ENCODE measurements around the gene TOMM20.

The TOMM20 gene

DNA sequence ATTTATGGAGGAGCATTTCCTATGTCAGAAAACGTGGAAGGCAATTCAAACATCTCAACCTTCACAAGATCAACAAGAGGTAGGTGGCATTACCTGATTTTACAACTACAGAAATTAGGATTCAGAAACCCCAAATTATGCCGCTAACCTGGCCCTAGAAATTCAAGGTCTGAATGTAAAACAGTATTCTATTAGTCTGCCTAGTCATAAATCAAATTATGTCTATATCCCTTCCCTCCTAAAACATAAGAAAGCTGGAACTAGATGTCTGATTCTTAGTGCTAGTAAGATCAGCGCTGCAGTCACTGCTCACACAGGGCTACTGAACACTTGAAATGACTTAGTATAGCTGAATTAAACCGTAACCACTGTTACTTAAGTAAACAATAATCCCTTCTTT, 1.4 kb downstream of the TOMM20 start:
- Histone ChIP-seq H3K4me1 (ENCODE audit: control insufficient read depth in 1 of 2, insufficient read depth in 1 of 2, low read depth in 1 of 2, low read length in 1 of 2) (peaks cover 15 to 20% of the 10 kb centered on the region in 2 experiments), H3K27ac (peak overlapping the region; percentile 86), H3K36me3 (no peaks in the 10 kb centered on the region), H3K4me3 (ENCODE audit: low read depth in 1 of 2, low read length in 1 of 2) (peak overlapping the region in 1 of 2 experiments; percentile 92), H3K9me3 (no peaks in the 10 kb centered on the region), H3K27me3 (no peaks in the 10 kb centered on the region)
- TF ChIP-seq, protein P1, sequence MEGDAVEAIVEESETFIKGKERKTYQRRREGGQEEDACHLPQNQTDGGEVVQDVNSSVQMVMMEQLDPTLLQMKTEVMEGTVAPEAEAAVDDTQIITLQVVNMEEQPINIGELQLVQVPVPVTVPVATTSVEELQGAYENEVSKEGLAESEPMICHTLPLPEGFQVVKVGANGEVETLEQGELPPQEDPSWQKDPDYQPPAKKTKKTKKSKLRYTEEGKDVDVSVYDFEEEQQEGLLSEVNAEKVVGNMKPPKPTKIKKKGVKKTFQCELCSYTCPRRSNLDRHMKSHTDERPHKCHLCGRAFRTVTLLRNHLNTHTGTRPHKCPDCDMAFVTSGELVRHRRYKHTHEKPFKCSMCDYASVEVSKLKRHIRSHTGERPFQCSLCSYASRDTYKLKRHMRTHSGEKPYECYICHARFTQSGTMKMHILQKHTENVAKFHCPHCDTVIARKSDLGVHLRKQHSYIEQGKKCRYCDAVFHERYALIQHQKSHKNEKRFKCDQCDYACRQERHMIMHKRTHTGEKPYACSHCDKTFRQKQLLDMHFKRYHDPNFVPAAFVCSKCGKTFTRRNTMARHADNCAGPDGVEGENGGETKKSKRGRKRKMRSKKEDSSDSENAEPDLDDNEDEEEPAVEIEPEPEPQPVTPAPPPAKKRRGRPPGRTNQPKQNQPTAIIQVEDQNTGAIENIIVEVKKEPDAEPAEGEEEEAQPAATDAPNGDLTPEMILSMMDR (IDR thresholded peaks at IDR 0.05), result no peak

DNA sequence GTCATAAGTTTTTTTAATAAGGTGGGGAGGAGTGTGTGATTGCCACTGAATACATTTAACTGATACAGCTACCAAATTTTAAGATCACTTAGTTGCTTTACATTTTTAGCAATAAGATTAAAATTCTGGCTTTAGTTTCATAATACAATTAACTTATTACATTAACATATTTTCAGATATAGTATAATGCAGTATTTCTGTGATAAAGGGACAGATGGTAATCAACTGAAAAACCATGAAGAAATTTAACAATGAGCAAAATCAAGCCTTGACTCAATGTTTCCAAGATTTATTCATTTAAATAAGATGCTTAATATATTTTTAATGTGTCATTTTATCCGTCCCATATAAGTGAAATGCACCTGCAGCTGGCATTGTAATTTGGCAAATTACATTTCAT, 4.0 kb downstream of the TOMM20 start:
- no peaks in the 10 kb centered on the region for H3K27me3 ChIP-seq
- no peak overlapping the region for H3K4me3 ChIP-seq (ENCODE audit: low read depth in 1 of 2, low read length in 1 of 2)
- H3K4me1 ChIP-seq (ENCODE audit: control insufficient read depth in 1 of 2, insufficient read depth in 1 of 2, low read depth in 1 of 2, low read length in 1 of 2), result peaks cover 15 to 20% of the 10 kb centered on the region in 2 experiments
- no peaks in the 10 kb centered on the region for H3K9me3 ChIP-seq
- H3K27ac ChIP-seq, result no peak overlapping the region
- TF ChIP-seq, protein P1 (IDR thresholded peaks at IDR 0.05), result no peak
- peaks cover 12% of the 10 kb centered on the region for H3K36me3 ChIP-seq

DNA sequence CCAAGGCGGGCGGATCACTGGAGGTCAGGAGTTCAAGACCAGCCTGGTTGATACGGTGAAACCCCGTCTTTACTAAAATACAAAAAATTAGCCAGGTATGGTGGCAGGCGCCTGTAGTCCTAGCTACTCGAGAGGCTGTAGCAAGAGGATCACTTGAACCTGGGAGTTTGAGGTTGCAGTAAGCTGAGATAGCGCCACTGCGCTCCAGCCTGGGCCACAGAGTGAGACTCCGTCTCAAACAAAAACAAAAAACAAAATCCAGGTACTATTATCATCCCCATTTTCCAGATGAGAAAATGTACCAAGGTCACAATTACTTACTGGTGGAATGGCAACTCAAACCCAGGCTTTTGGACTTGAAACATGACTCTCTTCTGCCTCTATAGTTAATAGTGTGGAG, 4.5 kb downstream of the TOMM20 start:
- Histone ChIP-seq H3K9me3 (no peaks in the 10 kb centered on the region), H3K27ac (no peak overlapping the region), H3K4me3 (ENCODE audit: low read depth in 1 of 2, low read length in 1 of 2) (no peak overlapping the region), H3K27me3 (no peaks in the 10 kb centered on the region), H3K36me3 (peaks cover 17% of the 10 kb centered on the region), H3K4me1 (ENCODE audit: control insufficient read depth in 1 of 2, insufficient read depth in 1 of 2, low read depth in 1 of 2, low read length in 1 of 2) (peaks cover 13 to 19% of the 10 kb centered on the region in 2 experiments)
- TF ChIP-seq, protein P1 (IDR thresholded peaks at IDR 0.05), result no peak

DNA sequence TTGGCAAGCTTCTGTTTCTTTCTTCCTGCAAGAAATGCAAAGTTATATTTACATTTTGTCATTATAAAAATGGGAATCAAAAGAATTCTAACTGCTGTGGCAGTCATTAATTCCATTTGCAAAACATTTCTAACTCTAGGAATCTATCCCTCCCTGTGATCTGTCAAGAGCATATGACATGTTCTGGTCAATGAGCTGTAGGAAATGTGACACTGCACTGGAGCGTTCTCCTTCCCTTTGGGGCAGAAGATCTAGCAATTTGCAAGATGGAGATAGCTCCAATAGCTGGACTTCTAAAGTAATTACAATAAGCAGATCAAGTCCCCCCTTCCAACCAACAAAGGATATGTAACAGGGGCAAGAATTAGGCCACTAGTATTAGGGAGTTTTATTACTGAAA, 6.3 kb downstream of the TOMM20 start:
- H3K27me3 ChIP-seq, result no peaks in the 10 kb centered on the region
- H3K4me3 ChIP-seq (ENCODE audit: low read depth in 1 of 2, low read length in 1 of 2), result no peak overlapping the region
- no peak overlapping the region for H3K27ac ChIP-seq
- peaks cover 35% of the 10 kb centered on the region for H3K36me3 ChIP-seq
- no peaks in the 10 kb centered on the region for H3K9me3 ChIP-seq
- peaks cover 1 to 6% of the 10 kb centered on the region in 2 experiments for H3K4me1 ChIP-seq (ENCODE audit: control insufficient read depth in 1 of 2, insufficient read depth in 1 of 2, low read depth in 1 of 2, low read length in 1 of 2)
- TF ChIP-seq, protein P1 (IDR thresholded peaks at IDR 0.05), result no peak

DNA sequence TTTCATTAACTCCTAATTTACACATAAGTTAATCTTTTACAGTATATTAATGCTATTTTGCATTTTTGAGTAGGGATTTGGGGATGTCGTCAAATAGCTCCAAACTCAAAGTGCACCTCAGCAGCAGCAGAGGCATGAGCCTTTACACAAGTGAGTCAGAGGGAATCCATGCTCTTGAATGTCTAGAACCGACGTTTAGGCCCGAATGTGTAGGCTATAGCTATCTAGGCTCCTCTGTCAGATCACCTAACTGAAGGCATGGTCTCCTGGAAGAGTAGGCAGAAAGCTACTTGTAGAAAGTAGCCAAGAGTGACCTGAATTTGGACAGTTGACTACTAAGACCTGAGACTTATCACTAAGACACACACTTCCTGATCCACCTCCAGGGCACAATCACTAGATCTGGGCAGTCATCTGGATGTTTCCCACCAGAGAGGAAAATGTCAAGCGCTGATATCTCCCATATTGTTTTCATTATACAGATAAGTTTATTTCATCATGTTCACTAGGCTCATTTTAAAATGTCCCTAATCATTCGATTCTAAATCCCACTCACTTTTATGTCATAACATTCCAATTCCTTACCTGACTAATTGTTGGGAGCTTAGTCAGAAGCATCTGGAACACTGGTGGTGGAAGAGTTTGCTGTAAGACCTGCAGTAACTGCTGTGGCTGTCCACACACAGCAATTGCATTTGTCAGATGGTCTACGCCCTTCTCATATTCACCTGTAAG, 15.3 kb downstream of the TOMM20 start:
- H3K4me1 ChIP-seq (ENCODE audit: control insufficient read depth in 1 of 2, insufficient read depth in 1 of 2, low read depth in 1 of 2, low read length in 1 of 2), result no peaks in the 10 kb centered on the region
- peaks cover 70% of the 10 kb centered on the region for H3K36me3 ChIP-seq

More for the DNA sequence above, 15.3 kb downstream of the TOMM20 start:
- TF ChIP-seq, protein P1 (IDR thresholded peaks at IDR 0.05), result no peak
- H3K9me3 ChIP-seq, result no peaks in the 10 kb centered on the region
- no peak overlapping the region for H3K4me3 ChIP-seq (ENCODE audit: low read depth in 1 of 2, low read length in 1 of 2)
- H3K27me3 ChIP-seq, result no peaks in the 10 kb centered on the region
- H3K27ac ChIP-seq, result no peak overlapping the region
